Osteocyte (in vitro differentiated cells): ENCODE results near the gene BASP1. TPM values are rescaled to one million over a fixed set of nuclear protein-coding genes. Genes with fewer than 3 reads are reported as not detected.

ENCODE experiments used
- DNase-seq: peaks from one replicate; pipeline ENCODE4 v3.0.0; 2021; ENCODE audit warnings: mixed read lengths; ENCODE audit not compliant: unreplicated experiment; ENCODE audit errors: extremely low spot score
- H3K27ac Mint-ChIP-seq: one replicate; pipeline ENCODE4 v1.8.0; 2021; ENCODE audit warnings: mild to moderate bottlenecking, mixed read lengths; ENCODE audit not compliant: unreplicated experiment
- H3K27me3 Mint-ChIP-seq: one replicate; pipeline ENCODE4 v1.8.0; 2021; ENCODE audit warnings: mixed read lengths; ENCODE audit not compliant: unreplicated experiment
- H3K36me3 Mint-ChIP-seq: one replicate; pipeline ENCODE4 v1.8.0; 2021; ENCODE audit warnings: mixed read lengths; ENCODE audit not compliant: unreplicated experiment
- H3K4me1 Mint-ChIP-seq: one replicate; pipeline ENCODE4 v1.8.0; 2021; ENCODE audit warnings: mixed read lengths; ENCODE audit not compliant: unreplicated experiment
- H3K4me3 Mint-ChIP-seq: one replicate; pipeline ENCODE4 v1.8.0; 2021; ENCODE audit warnings: mild to moderate bottlenecking, moderate library complexity, mixed read lengths; ENCODE audit not compliant: unreplicated experiment
- H3K9me3 Mint-ChIP-seq: one replicate; pipeline ENCODE4 v1.8.0; 2021; ENCODE audit warnings: mixed read lengths; ENCODE audit not compliant: unreplicated experiment
- CTCF ChIP-seq: fragments of 200-600 bp; sonication (generic); IDR thresholded peaks from 2 replicates; pipeline ENCODE4 v1.5.0; 2021; ENCODE audit warnings: antibody characterized with exemption, mild to moderate bottlenecking, moderate library complexity
- total RNA-seq: library from RNA; stranded (reverse); gene quantifications from 2 replicates; pipeline ENCODE4 v1.2.1, GENCODE V29; 2021

Gene BASP1
- total RNA-seq, 1 donor from 2014 or later = 212 TPM

- no peak for TF ChIP-seq CTCF
- Mint-ChIP-seq H3K36me3 (peaks cover 54% of the 10 kb centered on the region), H3K27ac (no peak overlapping the region), H3K4me1 (peaks cover 69% of the 10 kb centered on the region), H3K9me3 (no peaks in the 10 kb centered on the region), H3K4me3 (no peak overlapping the region), H3K27me3 (no peaks in the 10 kb centered on the region)
- no peak for DNase-seq
These were observed 15.0 kb downstream of the BASP1 start for GRCh38 chr5:17232405-17232804.

GRCh38 chr5:17233488-17233887 is 16.1 kb downstream of the BASP1 start:
- Mint-ChIP-seq H3K9me3 (no peaks in the 10 kb centered on the region), H3K4me1 (peaks cover 68% of the 10 kb centered on the region), H3K36me3 (peaks cover 49% of the 10 kb centered on the region), H3K27ac (peak overlapping the region; percentile 3), H3K27me3 (no peaks in the 10 kb centered on the region), H3K4me3 (no peak overlapping the region)
- TF ChIP-seq CTCF = no peak
- no peak for DNase-seq

GRCh38 chr5:17234374-17234773 is 16.9 kb downstream of the BASP1 start:
- Mint-ChIP-seq H3K36me3 (peaks cover 40% of the 10 kb centered on the region), H3K27me3 (no peaks in the 10 kb centered on the region), H3K9me3 (no peaks in the 10 kb centered on the region), H3K4me1 (peaks cover 68% of the 10 kb centered on the region), H3K4me3 (no peak overlapping the region), H3K27ac (no peak overlapping the region)
- no peak for TF ChIP-seq CTCF
- no peak for DNase-seq

- no peak for DNase-seq
- Mint-ChIP-seq H3K9me3 (no peaks in the 10 kb centered on the region), H3K27ac (peak overlapping the region; percentile 65), H3K4me3 (no peak overlapping the region), H3K36me3 (peaks cover 28% of the 10 kb centered on the region), H3K4me1 (peaks cover 64% of the 10 kb centered on the region), H3K27me3 (no peaks in the 10 kb centered on the region)
- TF ChIP-seq CTCF = no peak
These were observed 18.4 kb downstream of the BASP1 start for GRCh38 chr5:17235731-17236330.

- peaks cover 75% of the 10 kb centered on the region for H3K4me1 Mint-ChIP-seq
- H3K27me3 Mint-ChIP-seq = no peaks in the 10 kb centered on the region
- no peak overlapping the region for H3K4me3 Mint-ChIP-seq
- H3K27ac Mint-ChIP-seq = peak overlapping the region; percentile 73
- no peaks in the 10 kb centered on the region for H3K9me3 Mint-ChIP-seq
- peaks cover 3% of the 10 kb centered on the region for H3K36me3 Mint-ChIP-seq
- no peak for TF ChIP-seq CTCF
- DNase-seq = no peak
These were observed 21.1 kb downstream of the BASP1 start for GRCh38 chr5:17238521-17239041.
